CD8-positive, alpha-beta memory T cell (primary cell): ENCODE measurements around the gene CREB5. TPM values are rescaled to one million over a fixed set of nuclear protein-coding genes. Genes with fewer than 3 reads are reported as not detected.

ENCODE experiments used
- CTCF ChIA-PET: fragments of 350-600 bp; sonication (Branson Sonifier 250); formaldehyde crosslinking; loops from one replicate; lab custom pipeline; 2021; ENCODE audit warnings: antibody characterized with exemption; lab: Charles Lee
- POLR2A ChIA-PET: fragments of 350-600 bp; sonication (Branson Sonifier 250); formaldehyde crosslinking; loops from one replicate; lab custom pipeline; 2021; ENCODE audit warnings: antibody characterized with exemption; lab: Charles Lee
- DNase-seq, 5 donors: peaks; one replicate each; pipeline versions ENCODE4 v3.0.0 to v3.0.0-alpha.2; 2020 to 2022; ENCODE audit warnings: mixed read lengths in 1 of 5
- H3K27ac ChIP-seq: one replicate; pipeline ENCODE4 v1.7.0; 2013; ENCODE audit warnings: low read depth, mild to moderate bottlenecking, low read length, moderate library complexity
- H3K27me3 ChIP-seq: 2 replicates; pipeline ENCODE4 v1.7.0; 2013; ENCODE audit warnings: low read length, mild to moderate bottlenecking; ENCODE audit not compliant: insufficient read depth, poor library complexity, severe bottlenecking
- H3K36me3 ChIP-seq: 2 replicates; pipeline ENCODE4 v1.7.0; 2013; ENCODE audit warnings: mild to moderate bottlenecking, low read length, moderate library complexity; ENCODE audit not compliant: insufficient read depth
- H3K4me1 ChIP-seq: 2 replicates; pipeline ENCODE4 v1.7.0; 2013; ENCODE audit warnings: mild to moderate bottlenecking, low read length, moderate library complexity; ENCODE audit not compliant: insufficient read depth
- H3K4me3 ChIP-seq: 2 replicates; pipeline ENCODE4 v1.7.0; 2013; ENCODE audit warnings: mild to moderate bottlenecking, low read length
- H3K9me3 ChIP-seq: 2 replicates; pipeline ENCODE4 v1.7.0; 2013; ENCODE audit warnings: mild to moderate bottlenecking, low read length
- H3K27ac Mint-ChIP-seq, 8 donors: one replicate each; pipeline ENCODE4 v1.8.0; 2020 to 2021; ENCODE audit warnings: mixed read lengths in 8 of 8, mild to moderate bottlenecking in 6 of 8, inconsistent platforms in 3 of 8, moderate library complexity in 3 of 8
- H3K27me3 Mint-ChIP-seq, 2 donors: one replicate each; pipeline ENCODE4 v1.8.0; 2020 to 2021; ENCODE audit warnings: mixed read lengths in 2 of 2, mild to moderate bottlenecking in 1 of 2, moderate library complexity in 1 of 2
- H3K36me3 Mint-ChIP-seq, 3 donors: one replicate each; pipeline ENCODE4 v1.8.0; 2020 to 2021; ENCODE audit warnings: mixed read lengths in 3 of 3, inconsistent platforms in 1 of 3, mild to moderate bottlenecking in 1 of 3
- H3K4me1 Mint-ChIP-seq, 3 donors: one replicate each; pipeline ENCODE4 v1.8.0; 2020 to 2021; ENCODE audit warnings: mixed read lengths in 3 of 3, inconsistent platforms in 1 of 3, mild to moderate bottlenecking in 1 of 3
- H3K4me3 Mint-ChIP-seq, 7 donors: one replicate each; pipeline ENCODE4 v1.8.0; 2020 to 2021; ENCODE audit warnings: mixed read lengths in 7 of 7, mild to moderate bottlenecking in 6 of 7, moderate library complexity in 4 of 7, inconsistent platforms in 2 of 7
- H3K9me3 Mint-ChIP-seq, 5 donors: one replicate each; pipeline ENCODE4 v1.8.0; 2020 to 2022; ENCODE audit warnings: mixed read lengths in 5 of 5, mild to moderate bottlenecking in 3 of 5, moderate library complexity in 2 of 5, inconsistent platforms in 1 of 5
- polyA plus RNA-seq: library from polyadenylated mRNA; unstranded; fragments of 300-500 nt; fragmentation: Illumina TruSeq; gene quantifications from one replicate; pipeline ENCODE4 v1.2.3, GENCODE V29; 2021
- total RNA-seq, 2 experiments: library from RNA; stranded (reverse); gene quantifications; one replicate each; pipeline ENCODE4 v1.2.3, GENCODE V29; 2021

The CREB5 gene
- total and polyA plus RNA-seq, 3 experiments from 2014 or later, result not detected

GRCh38 chr7:28447071-28447470, 34.8 kb downstream of the CREB5 start:
- Histone ChIP-seq H3K27me3 (peaks cover 4% of the 10 kb centered on the region), H3K4me3 (no peak overlapping the region), H3K36me3 (no peaks in the 10 kb centered on the region), H3K27ac (no peak overlapping the region), H3K9me3 (no peaks in the 10 kb centered on the region), H3K4me1 (no peaks in the 10 kb centered on the region)
- peaks cover 0 to 2% (median 0%) of the 10 kb centered on the region in 5 donors for H3K9me3 Mint-ChIP-seq
- H3K4me1 Mint-ChIP-seq, result no peaks in the 10 kb centered on the region
- CTCF ChIA-PET, result no interaction called here
- no peaks in the 10 kb centered on the region for H3K36me3 Mint-ChIP-seq
- POLR2A ChIA-PET, result no interaction called here
- no peak overlapping the region for H3K4me3 Mint-ChIP-seq
- H3K27me3 Mint-ChIP-seq, result peaks cover 4 to 9% of the 10 kb centered on the region in 2 donors
- H3K27ac Mint-ChIP-seq, result no peak overlapping the region
- no peak for DNase-seq

GRCh38 chr7:28448708-28449107, 36.4 kb downstream of the CREB5 start:
- Histone ChIP-seq H3K9me3 (no peaks in the 10 kb centered on the region), H3K27me3 (no peaks in the 10 kb centered on the region), H3K36me3 (no peaks in the 10 kb centered on the region), H3K27ac (no peak overlapping the region), H3K4me3 (no peak overlapping the region), H3K4me1 (no peaks in the 10 kb centered on the region)
- Mint-ChIP-seq H3K9me3 (peaks cover 0 to 2% (median 0%) of the 10 kb centered on the region in 5 donors), H3K36me3 (no peaks in the 10 kb centered on the region), H3K27ac (no peak overlapping the region), H3K27me3 (peaks cover 4 to 7% of the 10 kb centered on the region in 2 donors), H3K4me3 (no peak overlapping the region), H3K4me1 (no peaks in the 10 kb centered on the region)
- no peak for DNase-seq
- ChIA-PET POLR2A (no interaction called here), CTCF (no interaction called here)

DNA sequence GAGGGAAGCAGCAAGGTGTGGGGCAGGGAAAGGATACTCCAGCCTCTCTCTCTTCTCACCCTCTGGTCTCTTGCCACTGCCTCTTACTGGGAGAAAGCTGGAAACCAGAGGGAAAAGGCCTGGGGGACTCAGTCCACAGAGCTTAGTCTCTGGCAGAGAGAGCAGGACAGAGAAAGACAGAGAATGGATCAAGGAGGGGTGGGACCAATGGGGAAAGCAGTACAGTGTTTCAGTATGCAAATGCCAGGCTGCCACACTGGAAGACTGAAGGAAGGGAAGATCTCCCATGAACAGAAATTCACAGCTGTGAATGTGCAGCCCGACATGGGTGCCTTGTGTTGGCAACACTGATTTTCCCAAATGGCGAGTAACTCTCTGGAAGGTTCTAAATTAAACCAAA, 40.4 kb downstream of the CREB5 start:
- H3K27me3 Mint-ChIP-seq, result peaks cover 4 to 8% of the 10 kb centered on the region in 2 donors
- no peaks in the 10 kb centered on the region for H3K27me3 ChIP-seq
- DNase-seq, result no peak
- H3K27ac ChIP-seq, result no peak overlapping the region
- ChIA-PET POLR2A (no interaction called here), CTCF (no interaction called here)
- H3K9me3 ChIP-seq, result no peaks in the 10 kb centered on the region
- H3K36me3 Mint-ChIP-seq, result no peaks in the 10 kb centered on the region
- H3K36me3 ChIP-seq, result no peaks in the 10 kb centered on the region
- H3K27ac Mint-ChIP-seq, result no peak overlapping the region
- no peaks in the 10 kb centered on the region for H3K4me1 ChIP-seq
- no peak overlapping the region for H3K4me3 ChIP-seq
- peaks cover 0 to 2% (median 0%) of the 10 kb centered on the region in 5 donors for H3K9me3 Mint-ChIP-seq
- no peak overlapping the region for H3K4me3 Mint-ChIP-seq
- H3K4me1 Mint-ChIP-seq, result no peaks in the 10 kb centered on the region

- H3K4me1 Mint-ChIP-seq, result no peaks in the 10 kb centered on the region
- ChIA-PET CTCF (no interaction called here), POLR2A (no interaction called here)
- H3K27ac Mint-ChIP-seq, result no peak overlapping the region
- no peaks in the 10 kb centered on the region for H3K36me3 Mint-ChIP-seq
- Histone ChIP-seq H3K27me3 (no peaks in the 10 kb centered on the region), H3K27ac (no peak overlapping the region), H3K36me3 (no peaks in the 10 kb centered on the region), H3K9me3 (no peaks in the 10 kb centered on the region), H3K4me1 (no peaks in the 10 kb centered on the region), H3K4me3 (no peak overlapping the region)
- peaks cover 6 to 7% of the 10 kb centered on the region in 2 donors for H3K27me3 Mint-ChIP-seq
- no peak for DNase-seq
- H3K4me3 Mint-ChIP-seq, result no peak overlapping the region
- no peaks in the 10 kb centered on the region for H3K9me3 Mint-ChIP-seq
Observed at GRCh38 chr7:28455486-28455885, 43.2 kb downstream of the CREB5 start.

DNA sequence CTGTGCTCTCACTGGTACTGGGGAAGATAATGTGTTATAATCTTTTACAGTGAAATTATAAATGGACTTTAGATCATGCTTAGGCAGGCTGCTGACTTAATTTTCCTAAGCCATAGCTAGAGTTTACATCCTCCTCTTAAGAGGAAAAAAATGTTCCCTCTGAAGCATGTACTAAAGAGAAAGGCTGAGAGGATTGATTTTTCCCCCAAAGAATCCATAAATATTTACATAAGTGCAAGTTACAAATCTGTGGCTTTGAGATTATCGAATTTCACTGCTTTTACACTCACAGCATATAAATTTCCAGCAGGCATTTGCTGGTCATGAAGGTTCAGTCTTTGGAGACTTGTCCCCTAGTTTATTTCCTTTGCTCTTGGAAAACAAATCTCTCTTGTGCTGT, 43.7 kb downstream of the CREB5 start:
- H3K4me1 Mint-ChIP-seq, result no peaks in the 10 kb centered on the region
- no peak overlapping the region for H3K4me3 Mint-ChIP-seq
- Histone ChIP-seq H3K9me3 (no peaks in the 10 kb centered on the region), H3K27me3 (no peaks in the 10 kb centered on the region), H3K4me1 (no peaks in the 10 kb centered on the region), H3K4me3 (no peak overlapping the region), H3K36me3 (no peaks in the 10 kb centered on the region), H3K27ac (no peak overlapping the region)
- POLR2A ChIA-PET, result no interaction called here
- H3K36me3 Mint-ChIP-seq, result no peaks in the 10 kb centered on the region
- no peaks in the 10 kb centered on the region for H3K9me3 Mint-ChIP-seq
- no peak for DNase-seq
- H3K27me3 Mint-ChIP-seq, result peaks cover 4 to 6% of the 10 kb centered on the region in 2 donors
- H3K27ac Mint-ChIP-seq, result no peak overlapping the region
- CTCF ChIA-PET, result no interaction called here

DNA sequence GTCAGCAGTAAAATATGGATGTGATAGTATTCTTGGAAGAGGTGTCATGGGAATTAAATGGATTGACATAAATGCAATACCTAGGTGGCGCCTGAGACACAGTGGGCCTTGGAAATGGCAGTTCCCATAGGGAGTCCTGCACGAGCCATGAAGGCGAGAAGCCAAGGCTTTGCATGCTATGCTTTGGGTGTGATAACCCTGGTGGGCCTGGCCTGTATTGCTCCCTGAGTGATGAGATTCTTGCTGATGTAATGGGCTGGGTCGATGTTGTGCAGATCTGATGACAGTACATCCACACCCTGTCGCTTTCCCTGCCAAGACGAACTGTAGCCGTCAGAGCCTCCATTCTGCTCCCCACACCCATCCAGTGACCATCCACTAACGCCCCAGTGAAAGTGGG, 46.4 kb downstream of the CREB5 start:
- H3K36me3 ChIP-seq, result no peaks in the 10 kb centered on the region
- no peak overlapping the region for H3K27ac ChIP-seq
- H3K4me3 Mint-ChIP-seq, result no peak overlapping the region
- H3K27ac Mint-ChIP-seq, result no peak overlapping the region
- no peaks in the 10 kb centered on the region for H3K27me3 ChIP-seq
- no peaks in the 10 kb centered on the region for H3K9me3 Mint-ChIP-seq
- peaks cover 4% of the 10 kb centered on the region in 2 donors for H3K27me3 Mint-ChIP-seq
- DNase-seq, result no peak
- H3K9me3 ChIP-seq, result no peaks in the 10 kb centered on the region
- H3K4me1 ChIP-seq, result no peaks in the 10 kb centered on the region
- no peaks in the 10 kb centered on the region for H3K36me3 Mint-ChIP-seq
- no peaks in the 10 kb centered on the region for H3K4me1 Mint-ChIP-seq
- POLR2A ChIA-PET, result no interaction called here
- CTCF ChIA-PET, result no interaction called here
- no peak overlapping the region for H3K4me3 ChIP-seq

GRCh38 chr7:28459306-28459705, 47.0 kb downstream of the CREB5 start:
- H3K36me3 Mint-ChIP-seq, result no peaks in the 10 kb centered on the region
- Histone ChIP-seq H3K27me3 (no peaks in the 10 kb centered on the region), H3K9me3 (no peaks in the 10 kb centered on the region), H3K4me1 (no peaks in the 10 kb centered on the region), H3K27ac (no peak overlapping the region), H3K36me3 (no peaks in the 10 kb centered on the region), H3K4me3 (no peak overlapping the region)
- ChIA-PET CTCF (no interaction called here), POLR2A (no interaction called here)
- H3K4me3 Mint-ChIP-seq, result no peak overlapping the region
- DNase-seq, result no peak
- H3K9me3 Mint-ChIP-seq, result no peaks in the 10 kb centered on the region
- H3K4me1 Mint-ChIP-seq, result no peaks in the 10 kb centered on the region
- H3K27ac Mint-ChIP-seq, result no peak overlapping the region
- peaks cover 2 to 4% of the 10 kb centered on the region in 2 donors for H3K27me3 Mint-ChIP-seq

DNA sequence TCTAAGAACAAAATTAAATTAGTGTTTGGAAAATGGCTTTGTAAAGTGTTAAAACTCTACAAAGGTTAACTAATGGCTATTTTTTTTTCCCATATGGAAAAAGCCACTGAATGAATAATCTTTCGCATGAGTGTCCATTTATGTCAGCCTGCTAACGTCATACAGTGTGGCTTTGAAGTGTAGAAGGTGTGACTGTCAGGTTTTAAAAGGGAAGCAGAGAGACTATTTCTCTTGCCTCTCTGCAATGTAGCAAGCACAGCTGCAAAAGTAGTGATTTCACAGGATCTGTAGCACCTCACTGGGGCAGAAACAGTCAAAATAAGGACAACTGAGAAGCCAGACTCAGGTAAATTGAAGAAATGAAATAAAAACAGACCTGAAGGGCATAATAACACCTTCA, 53.4 kb downstream of the CREB5 start:
- H3K4me1 ChIP-seq, result no peaks in the 10 kb centered on the region
- no peak overlapping the region for H3K4me3 ChIP-seq
- H3K36me3 Mint-ChIP-seq, result no peaks in the 10 kb centered on the region
- H3K4me1 Mint-ChIP-seq, result no peaks in the 10 kb centered on the region
- no peaks in the 10 kb centered on the region for H3K36me3 ChIP-seq
- H3K27me3 ChIP-seq, result no peaks in the 10 kb centered on the region
- ChIA-PET CTCF (no interaction called here), POLR2A (no interaction called here)
- no peaks in the 10 kb centered on the region for H3K9me3 ChIP-seq
- no peak overlapping the region for H3K27ac ChIP-seq
- DNase-seq, result no peak
- no peak overlapping the region for H3K4me3 Mint-ChIP-seq
- H3K27ac Mint-ChIP-seq, result no peak overlapping the region
- H3K9me3 Mint-ChIP-seq, result no peaks in the 10 kb centered on the region
- H3K27me3 Mint-ChIP-seq, result peaks cover 0 to 7% of the 10 kb centered on the region in 2 donors

DNA sequence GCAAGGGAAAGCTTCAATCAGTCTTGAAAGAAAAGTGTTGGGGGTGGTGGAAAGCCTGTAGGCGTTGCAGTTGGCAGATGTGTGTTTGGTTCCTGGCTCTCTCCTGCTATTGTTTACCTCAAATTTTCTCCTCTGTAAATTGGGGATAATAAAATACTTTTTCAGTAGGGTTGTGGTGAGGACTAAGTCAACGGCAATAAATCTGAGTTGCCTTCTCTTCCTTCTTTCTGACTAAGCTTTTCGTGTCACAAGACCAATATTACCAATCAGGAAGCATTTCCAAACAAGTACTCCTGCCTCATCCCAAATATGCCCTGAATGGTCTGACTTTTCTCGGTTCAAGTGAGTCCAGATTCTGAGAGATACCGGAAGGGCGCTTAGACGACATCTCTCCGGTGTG, 54.0 kb downstream of the CREB5 start:
- no peaks in the 10 kb centered on the region for H3K36me3 Mint-ChIP-seq
- H3K27ac Mint-ChIP-seq, result no peak overlapping the region
- DNase-seq, result no peak
- CTCF ChIA-PET, result no interaction called here
- no peaks in the 10 kb centered on the region for H3K27me3 ChIP-seq
- no peaks in the 10 kb centered on the region for H3K4me1 ChIP-seq
- H3K27me3 Mint-ChIP-seq, result peaks cover 0 to 7% of the 10 kb centered on the region in 2 donors
- POLR2A ChIA-PET, result no interaction called here
- H3K27ac ChIP-seq, result no peak overlapping the region
- H3K4me3 Mint-ChIP-seq, result no peak overlapping the region
- H3K9me3 ChIP-seq, result no peaks in the 10 kb centered on the region
- no peak overlapping the region for H3K4me3 ChIP-seq
- H3K9me3 Mint-ChIP-seq, result no peaks in the 10 kb centered on the region
- no peaks in the 10 kb centered on the region for H3K36me3 ChIP-seq
- no peaks in the 10 kb centered on the region for H3K4me1 Mint-ChIP-seq
